SK-N-SH (cell line): ENCODE measurements around the gene SRP14. TPM values are rescaled to one million over a fixed set of nuclear protein-coding genes. Genes with fewer than 3 reads are reported as not detected.

Source experiments
- CTCF ChIA-PET: fragments of 300-600, 350-600 bp; formaldehyde crosslinking; extraction: SDS; loops from one replicate; lab custom pipeline; 2021; lab: Yijun Ruan, JAX
- POLR2A ChIA-PET: fragments of 350-600 bp; sonication (Branson Sonifier 250); formaldehyde crosslinking; extraction: SDS; loops from one replicate; lab custom pipeline; 2020; ENCODE audit warnings: antibody characterized with exemption, inconsistent platforms; lab: Yijun Ruan, JAX
- DNase-seq: peaks from one replicate; pipeline ENCODE4 v3.0.0; 2012
- H2AFZ ChIP-seq: fragments of 200-600 bp; sonication (generic); 2 replicates; pipeline ENCODE4 v1.8.1; 2016; ENCODE audit warnings: antibody characterized with exemption, mild to moderate bottlenecking, low read depth
- H3F3A ChIP-seq: fragments of 200-600 bp; sonication (generic); replicated peaks from 2 replicates; pipeline ENCODE3; 2016; ENCODE audit warnings: antibody characterized with exemption, mild to moderate bottlenecking; ENCODE audit not compliant: insufficient read depth
- H3K27ac ChIP-seq, 2 experiments: fragments of 200-500 bp in 1 of 2; fragments of 200-600 bp in 1 of 2; sonication (Bioruptor generic) in 1 of 2; sonication (generic), shearing (Covaris generic) in 1 of 2; 2 replicates each; pipeline versions ENCODE4 v1.5.1 to v1.6.1; 2014 to 2016; ENCODE audit warnings: low read depth in 2 of 2, inconsistent platforms in 1 of 2, low read length in 1 of 2, mild to moderate bottlenecking in 1 of 2, mixed read lengths in 1 of 2
- H3K27me3 ChIP-seq: fragments of 200-600 bp; sonication (generic), shearing (Covaris generic); 2 replicates; pipeline ENCODE4 v1.6.1; 2016; ENCODE audit warnings: mixed run types; ENCODE audit not compliant: insufficient read depth
- H3K36me3 ChIP-seq, 2 experiments: fragments of 200-500 bp in 1 of 2; fragments of 200-600 bp in 1 of 2; sonication (Bioruptor generic) in 1 of 2; sonication (generic) in 1 of 2; replicated peaks in 1 of 2; 2 replicates each; pipeline versions ENCODE3 to v1.5.1; 2014 to 2016; ENCODE audit warnings: low read length in 1 of 2, mild to moderate bottlenecking in 1 of 2; ENCODE audit not compliant: insufficient read depth in 2 of 2, control insufficient read depth in 1 of 2
- H3K4me1 ChIP-seq, 2 experiments: fragments of 200-500 bp in 1 of 2; fragments of 200-600 bp in 1 of 2; sonication (Bioruptor generic) in 1 of 2; sonication (generic), shearing (Covaris generic) in 1 of 2; 2 replicates each; pipeline versions ENCODE4 v1.5.1 to v1.6.1; 2014 to 2016; ENCODE audit warnings: low read depth in 1 of 2, low read length in 1 of 2, mixed run types in 1 of 2; ENCODE audit not compliant: insufficient read depth in 2 of 2, control insufficient read depth in 1 of 2
- H3K4me2 ChIP-seq: fragments of 200-600 bp; sonication (generic), shearing (Covaris generic); 2 replicates; pipeline ENCODE4 v1.6.1; 2017; ENCODE audit warnings: mixed run types
- H3K4me3 ChIP-seq, 2 experiments: fragments of 200-500 bp in 1 of 2; fragments of 200-600 bp in 1 of 2; sonication (Bioruptor generic) in 1 of 2; sonication (generic), shearing (Covaris generic) in 1 of 2; 2 replicates each; pipeline versions ENCODE4 v1.5.1 to v1.8.1; 2014 to 2016; ENCODE audit warnings: low read depth in 2 of 2, inconsistent platforms in 1 of 2, low read length in 1 of 2, mild to moderate bottlenecking in 1 of 2, mixed read lengths in 1 of 2, moderate library complexity in 1 of 2
- H3K79me2 ChIP-seq: fragments of 200-600 bp; sonication (generic); 2 replicates; pipeline ENCODE4 v1.8.1; 2017; ENCODE audit warnings: mild to moderate bottlenecking; ENCODE audit not compliant: insufficient read depth
- H3K9ac ChIP-seq: fragments of 200-600 bp; sonication (generic); 2 replicates; pipeline ENCODE4 v1.6.1; 2017; ENCODE audit warnings: mixed run types
- H3K9me2 ChIP-seq: fragments of 200-600 bp; sonication (generic); 2 replicates; pipeline ENCODE4 v1.6.1; 2017; ENCODE audit warnings: mixed run types
- H3K9me3 ChIP-seq: fragments of 200-600 bp; sonication (generic); 2 replicates; pipeline ENCODE4 v1.6.1; 2017; ENCODE audit warnings: mixed run types, mild to moderate bottlenecking, moderate library complexity
- H4K20me1 ChIP-seq: fragments of 200-600 bp; sonication (generic); 2 replicates; pipeline ENCODE4 v1.6.1; 2017; ENCODE audit warnings: mild to moderate bottlenecking, mixed run types; ENCODE audit not compliant: insufficient read depth
- CHD2 ChIP-seq: fragments of 150-350 bp; IDR thresholded peaks from 2 replicates; pipeline ENCODE4 v1.6.1; 2018; ENCODE audit warnings: low read length; ENCODE audit not compliant: partially characterized antibody
- ELF1 ChIP-seq: IDR thresholded peaks from 2 replicates; pipeline ENCODE4 v1.4.0; 2012
- EP300 ChIP-seq, 2 experiments: IDR thresholded peaks; 2 replicates each; pipeline versions ENCODE4 v1.4.0 to v1.6.1; 2012; ENCODE audit warnings: borderline replicate concordance in 1 of 2, low read depth in 1 of 2, low read length in 1 of 2
- EZH2phosphoT487 ChIP-seq: fragments of 200-600 bp; sonication (generic); IDR thresholded peaks from 2 replicates; pipeline ENCODE4 v1.6.1; 2017; ENCODE audit warnings: low read depth, mixed run types, mild to moderate bottlenecking, antibody characterized with exemption, moderate library complexity, borderline replicate concordance
- FOSL2 ChIP-seq: IDR thresholded peaks from 2 replicates; pipeline ENCODE4 v1.4.0; 2012; ENCODE audit warnings: low read depth, mild to moderate bottlenecking, moderate library complexity, borderline replicate concordance
- FOXJ3 ChIP-seq: sonication (generic); formaldehyde crosslinking; IDR thresholded peaks from 2 replicates; pipeline ENCODE4 v1.5.1; 2020; ENCODE audit warnings: mild to moderate bottlenecking, missing genetic modification reagents
- NFIC ChIP-seq: IDR thresholded peaks from 2 replicates; pipeline ENCODE4 v1.4.0; 2012; ENCODE audit warnings: borderline replicate concordance
- NRF1 ChIP-seq: IDR thresholded peaks from 2 replicates; pipeline ENCODE4 v1.6.1; 2012; ENCODE audit warnings: low read depth, mild to moderate bottlenecking, low read length
- RAD21 ChIP-seq: IDR thresholded peaks from 2 replicates; pipeline ENCODE4 v1.6.1; 2012; ENCODE audit warnings: mild to moderate bottlenecking, low read length
- SMC3 ChIP-seq: IDR thresholded peaks from 2 replicates; pipeline ENCODE4 v1.6.1; 2012; ENCODE audit warnings: low read depth, low read length, improper control_type of control experiment
- TAF1 ChIP-seq: IDR thresholded peaks from 2 replicates; pipeline ENCODE4 v1.6.1; 2012; ENCODE audit warnings: low read depth, mild to moderate bottlenecking, low read length, moderate library complexity, borderline replicate concordance
- TCF12 ChIP-seq: IDR thresholded peaks from 2 replicates; pipeline ENCODE4 v1.4.0; 2012
- TEAD4 ChIP-seq: IDR thresholded peaks from 2 replicates; pipeline ENCODE4 v1.4.0; 2012; ENCODE audit warnings: mild to moderate bottlenecking, borderline replicate concordance; ENCODE audit not compliant: insufficient read depth
- YY1 ChIP-seq: IDR thresholded peaks from 2 replicates; pipeline ENCODE4 v1.4.0; 2012; ENCODE audit warnings: low read depth, mild to moderate bottlenecking
- WGBS: methylation state at CpG from one replicate; pipeline ENCODE4 v1.1.6; 2017; ENCODE audit warnings: low lambda C conversion rate; 5-methylcytosine and 5-hydroxymethylcytosine counted together
- polyA plus RNA-seq, 3 experiments: library from polyadenylated mRNA; depleted of rRNA; stranded (reverse); fragments of >200 nt; gene quantifications; 2 replicates each; pipeline ENCODE4 v1.2.3, GENCODE V29; 2012
- TF ChIP-seq, protein P1 (sequence below): fragments of 150-350 bp; IDR thresholded peaks from 2 replicates; pipeline ENCODE4 v1.6.1; 2016; ENCODE audit warnings: mild to moderate bottlenecking, low read depth, low read length
- TF ChIP-seq, protein P2 (sequence below): IDR thresholded peaks from 2 replicates; pipeline ENCODE4 v1.6.1; 2012; ENCODE audit warnings: mild to moderate bottlenecking, low read depth, low read length, moderate library complexity
- TF ChIP-seq, protein P3 (sequence below): IDR thresholded peaks from 2 replicates; pipeline ENCODE4 v1.4.0; 2012; ENCODE audit warnings: low read depth
- TF ChIP-seq, protein P4 (sequence below): fragments of 200-600 bp; sonication (generic); IDR thresholded peaks from 2 replicates; pipeline ENCODE4 v1.6.1; 2017; ENCODE audit warnings: antibody characterized with exemption, mild to moderate bottlenecking, moderate library complexity
- TF ChIP-seq, protein P5 (sequence below): fragments of 150-350 bp; IDR thresholded peaks from 2 replicates; pipeline ENCODE4 v1.6.1; 2017; ENCODE audit warnings: antibody characterized with exemption, low read length, low read depth, borderline replicate concordance
- TF ChIP-seq, protein P6 (sequence below): IDR thresholded peaks from 2 replicates; pipeline ENCODE4 v1.4.0; 2012; ENCODE audit warnings: low read depth, borderline replicate concordance

Gene SRP14
- polyA plus RNA-seq, 1 of the 3 experiments (the other 2 are of a cell fraction) = 489 TPM

DNA sequence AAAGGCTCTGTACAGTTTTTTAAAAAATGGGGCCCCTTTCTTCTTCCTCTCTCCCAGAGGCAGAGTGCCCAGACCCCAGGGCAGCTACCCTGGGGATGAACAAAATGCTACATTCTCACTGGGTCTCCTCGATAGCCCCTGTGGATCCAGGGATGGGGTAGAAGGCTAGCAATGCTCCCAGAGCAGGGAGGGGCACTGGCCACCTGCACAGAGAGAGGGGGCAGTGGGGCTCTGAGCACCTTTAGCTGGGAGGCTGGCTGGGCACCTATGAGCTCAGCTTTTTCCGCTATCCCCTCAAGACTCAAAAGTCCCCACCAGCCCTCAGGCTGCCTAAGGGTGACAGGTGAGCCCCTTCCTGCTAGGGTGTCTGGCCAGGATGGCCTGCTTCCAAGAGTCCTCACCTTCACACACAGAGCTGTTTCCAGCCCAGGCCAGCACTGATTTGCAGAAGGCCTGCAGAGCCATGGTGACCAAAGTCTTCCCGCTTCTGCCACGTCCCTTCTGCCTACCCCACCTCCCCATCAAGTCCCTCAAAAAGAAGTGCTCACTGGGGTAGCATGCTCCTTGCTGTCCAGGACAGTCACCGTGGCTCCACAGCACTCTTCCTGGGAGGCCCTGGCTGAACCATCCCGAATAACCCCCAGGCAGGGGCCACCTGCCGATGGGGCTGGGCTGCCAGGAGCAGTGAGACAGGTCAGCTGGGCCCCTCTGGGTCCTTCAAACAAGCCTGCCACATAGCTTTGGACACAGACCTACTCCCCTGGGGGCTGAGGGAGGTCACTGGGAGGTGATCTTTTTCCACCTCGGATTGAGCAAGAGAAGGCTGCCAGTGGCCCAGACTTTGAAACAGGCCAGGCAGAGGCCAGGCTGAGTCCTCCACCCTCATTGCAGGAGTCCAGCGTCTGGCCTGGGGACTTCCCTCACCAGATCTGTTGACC is 49.3 kb upstream of the SRP14 start:
- POLR2A ChIA-PET = interaction anchor here (1.6 kb wide), 1 partner anchor 18 kb away, joined by 4 read pairs; no protein-coding TSS in a partner anchor
- no peak overlapping the region for H3K4me2 ChIP-seq
- H3K9me2 ChIP-seq = no peaks in the 10 kb centered on the region
- no peak for TF ChIP-seq FOXJ3 (CRISPR knock-in tag)
- TF ChIP-seq, protein P1, sequence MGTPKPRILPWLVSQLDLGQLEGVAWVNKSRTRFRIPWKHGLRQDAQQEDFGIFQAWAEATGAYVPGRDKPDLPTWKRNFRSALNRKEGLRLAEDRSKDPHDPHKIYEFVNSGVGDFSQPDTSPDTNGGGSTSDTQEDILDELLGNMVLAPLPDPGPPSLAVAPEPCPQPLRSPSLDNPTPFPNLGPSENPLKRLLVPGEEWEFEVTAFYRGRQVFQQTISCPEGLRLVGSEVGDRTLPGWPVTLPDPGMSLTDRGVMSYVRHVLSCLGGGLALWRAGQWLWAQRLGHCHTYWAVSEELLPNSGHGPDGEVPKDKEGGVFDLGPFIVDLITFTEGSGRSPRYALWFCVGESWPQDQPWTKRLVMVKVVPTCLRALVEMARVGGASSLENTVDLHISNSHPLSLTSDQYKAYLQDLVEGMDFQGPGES = no peak
- TF ChIP-seq, protein P2, sequence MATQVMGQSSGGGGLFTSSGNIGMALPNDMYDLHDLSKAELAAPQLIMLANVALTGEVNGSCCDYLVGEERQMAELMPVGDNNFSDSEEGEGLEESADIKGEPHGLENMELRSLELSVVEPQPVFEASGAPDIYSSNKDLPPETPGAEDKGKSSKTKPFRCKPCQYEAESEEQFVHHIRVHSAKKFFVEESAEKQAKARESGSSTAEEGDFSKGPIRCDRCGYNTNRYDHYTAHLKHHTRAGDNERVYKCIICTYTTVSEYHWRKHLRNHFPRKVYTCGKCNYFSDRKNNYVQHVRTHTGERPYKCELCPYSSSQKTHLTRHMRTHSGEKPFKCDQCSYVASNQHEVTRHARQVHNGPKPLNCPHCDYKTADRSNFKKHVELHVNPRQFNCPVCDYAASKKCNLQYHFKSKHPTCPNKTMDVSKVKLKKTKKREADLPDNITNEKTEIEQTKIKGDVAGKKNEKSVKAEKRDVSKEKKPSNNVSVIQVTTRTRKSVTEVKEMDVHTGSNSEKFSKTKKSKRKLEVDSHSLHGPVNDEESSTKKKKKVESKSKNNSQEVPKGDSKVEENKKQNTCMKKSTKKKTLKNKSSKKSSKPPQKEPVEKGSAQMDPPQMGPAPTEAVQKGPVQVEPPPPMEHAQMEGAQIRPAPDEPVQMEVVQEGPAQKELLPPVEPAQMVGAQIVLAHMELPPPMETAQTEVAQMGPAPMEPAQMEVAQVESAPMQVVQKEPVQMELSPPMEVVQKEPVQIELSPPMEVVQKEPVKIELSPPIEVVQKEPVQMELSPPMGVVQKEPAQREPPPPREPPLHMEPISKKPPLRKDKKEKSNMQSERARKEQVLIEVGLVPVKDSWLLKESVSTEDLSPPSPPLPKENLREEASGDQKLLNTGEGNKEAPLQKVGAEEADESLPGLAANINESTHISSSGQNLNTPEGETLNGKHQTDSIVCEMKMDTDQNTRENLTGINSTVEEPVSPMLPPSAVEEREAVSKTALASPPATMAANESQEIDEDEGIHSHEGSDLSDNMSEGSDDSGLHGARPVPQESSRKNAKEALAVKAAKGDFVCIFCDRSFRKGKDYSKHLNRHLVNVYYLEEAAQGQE = no peak
- TF ChIP-seq SMC3 = no peak
- no peak for TF ChIP-seq NFIC
- no peak for TF ChIP-seq RAD21
- TF ChIP-seq, protein P3, sequence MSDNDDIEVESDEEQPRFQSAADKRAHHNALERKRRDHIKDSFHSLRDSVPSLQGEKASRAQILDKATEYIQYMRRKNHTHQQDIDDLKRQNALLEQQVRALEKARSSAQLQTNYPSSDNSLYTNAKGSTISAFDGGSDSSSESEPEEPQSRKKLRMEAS = no peak
- no peak for TF ChIP-seq TEAD4
- TF ChIP-seq, protein P4, sequence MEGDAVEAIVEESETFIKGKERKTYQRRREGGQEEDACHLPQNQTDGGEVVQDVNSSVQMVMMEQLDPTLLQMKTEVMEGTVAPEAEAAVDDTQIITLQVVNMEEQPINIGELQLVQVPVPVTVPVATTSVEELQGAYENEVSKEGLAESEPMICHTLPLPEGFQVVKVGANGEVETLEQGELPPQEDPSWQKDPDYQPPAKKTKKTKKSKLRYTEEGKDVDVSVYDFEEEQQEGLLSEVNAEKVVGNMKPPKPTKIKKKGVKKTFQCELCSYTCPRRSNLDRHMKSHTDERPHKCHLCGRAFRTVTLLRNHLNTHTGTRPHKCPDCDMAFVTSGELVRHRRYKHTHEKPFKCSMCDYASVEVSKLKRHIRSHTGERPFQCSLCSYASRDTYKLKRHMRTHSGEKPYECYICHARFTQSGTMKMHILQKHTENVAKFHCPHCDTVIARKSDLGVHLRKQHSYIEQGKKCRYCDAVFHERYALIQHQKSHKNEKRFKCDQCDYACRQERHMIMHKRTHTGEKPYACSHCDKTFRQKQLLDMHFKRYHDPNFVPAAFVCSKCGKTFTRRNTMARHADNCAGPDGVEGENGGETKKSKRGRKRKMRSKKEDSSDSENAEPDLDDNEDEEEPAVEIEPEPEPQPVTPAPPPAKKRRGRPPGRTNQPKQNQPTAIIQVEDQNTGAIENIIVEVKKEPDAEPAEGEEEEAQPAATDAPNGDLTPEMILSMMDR = no peak
- no peak for TF ChIP-seq TAF1
- TF ChIP-seq EP300 (IDR thresholded peaks at IDR 0.05; ENCODE audit: borderline replicate concordance in 1 of 2, low read depth in 1 of 2, low read length in 1 of 2) = no peak
- TF ChIP-seq YY1 = no peak
- TF ChIP-seq EZH2phosphoT487 = no peak
- TF ChIP-seq NRF1 = no peak
- TF ChIP-seq CHD2 = no peak
- TF ChIP-seq TCF12 = no peak
- TF ChIP-seq FOSL2 = no peak
- TF ChIP-seq, protein P5, sequence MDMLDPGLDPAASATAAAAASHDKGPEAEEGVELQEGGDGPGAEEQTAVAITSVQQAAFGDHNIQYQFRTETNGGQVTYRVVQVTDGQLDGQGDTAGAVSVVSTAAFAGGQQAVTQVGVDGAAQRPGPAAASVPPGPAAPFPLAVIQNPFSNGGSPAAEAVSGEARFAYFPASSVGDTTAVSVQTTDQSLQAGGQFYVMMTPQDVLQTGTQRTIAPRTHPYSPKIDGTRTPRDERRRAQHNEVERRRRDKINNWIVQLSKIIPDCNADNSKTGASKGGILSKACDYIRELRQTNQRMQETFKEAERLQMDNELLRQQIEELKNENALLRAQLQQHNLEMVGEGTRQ = no peak
- no peak for TF ChIP-seq ELF1
- TF ChIP-seq, protein P6, sequence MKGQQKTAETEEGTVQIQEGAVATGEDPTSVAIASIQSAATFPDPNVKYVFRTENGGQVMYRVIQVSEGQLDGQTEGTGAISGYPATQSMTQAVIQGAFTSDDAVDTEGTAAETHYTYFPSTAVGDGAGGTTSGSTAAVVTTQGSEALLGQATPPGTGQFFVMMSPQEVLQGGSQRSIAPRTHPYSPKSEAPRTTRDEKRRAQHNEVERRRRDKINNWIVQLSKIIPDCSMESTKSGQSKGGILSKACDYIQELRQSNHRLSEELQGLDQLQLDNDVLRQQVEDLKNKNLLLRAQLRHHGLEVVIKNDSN = no peak
- peak overlapping the region in 1 of 2 experiments; percentile 47; a peak in 1 of 4 replicates for H3K27ac ChIP-seq
- H2AFZ ChIP-seq = no peak overlapping the region
- CTCF ChIA-PET = interaction anchor here (0.9 to 14.1 kb wide), 2 partner anchors 16 to 145 kb away, joined by 3 to 137 read pairs; no protein-coding TSS in a partner anchor
- H3K4me1 ChIP-seq = peaks cover 40 to 55% of the 10 kb centered on the region in 2 experiments
- DNase-seq = peak; percentile 26
- no peak overlapping the region for H3K4me3 ChIP-seq
- no peaks in the 10 kb centered on the region for H3K36me3 ChIP-seq
- no peak overlapping the region for H3K9ac ChIP-seq
- no peaks in the 10 kb centered on the region for H4K20me1 ChIP-seq
- H3K9me3 ChIP-seq = no peaks in the 10 kb centered on the region
- no peaks in the 10 kb centered on the region for H3K27me3 ChIP-seq
- 66% methylated on average over 4 of the region's 9 CpGs for WGBS
- no peaks in the 10 kb centered on the region for H3K79me2 ChIP-seq
- H3F3A ChIP-seq = no peaks in the 10 kb centered on the region
